ENCODE data around the gene DSCAM.
"Not testable (repeated sequence)": the region's sequence is repeated elsewhere in the genome, so short reads cannot be mapped to it uniquely, and the experiment has no call there.

DSCAM gene

DNA sequence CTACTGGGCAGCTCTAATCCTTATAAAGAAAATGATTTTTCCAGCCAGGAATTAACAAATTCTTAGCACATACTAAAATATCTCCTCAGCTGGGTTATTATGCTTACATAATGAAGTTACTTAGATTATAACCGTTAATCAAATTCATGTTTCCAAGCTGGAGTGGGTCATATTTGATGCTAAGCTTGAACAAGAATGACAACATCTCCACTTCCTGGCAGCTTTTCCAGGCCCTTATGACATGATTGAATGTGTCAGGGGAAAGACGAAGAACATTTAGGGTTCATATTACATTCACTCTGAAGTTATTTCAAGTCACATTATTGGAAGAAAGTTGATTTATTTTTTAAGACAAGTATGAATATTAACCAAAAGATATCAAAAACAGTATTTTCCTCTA lies 646.0 kb downstream of the DSCAM start:
- Histone ChIP-seq H3K4me3 (ENCODE audit: low read length) (no peak overlapping the region), H3K27me3 (ENCODE audit: insufficient read depth, low read length) (no peaks in the 10 kb centered on the region), H3K9me3 (ENCODE audit: insufficient read depth, low read depth, low read length) (no peaks in the 10 kb centered on the region), H3K9ac (ENCODE audit: low read depth, low read length) (no peak overlapping the region), H3K27ac (ENCODE audit: low read depth, low read length) (no peak overlapping the region), H3K4me1 (ENCODE audit: insufficient read depth, low read length) (no peaks in the 10 kb centered on the region; the same call in 1 of the 2 replicates), H3K36me3 (ENCODE audit: insufficient read depth, low read length) (no peaks in the 10 kb centered on the region)
- WGBS = 100% methylated on average over 1 of the region's 2 CpGs

- Histone ChIP-seq H3K27me3 (ENCODE audit: insufficient read depth, low read length) (no peaks in the 10 kb centered on the region), H3K9ac (ENCODE audit: low read depth, low read length) (no peak overlapping the region), H3K4me3 (ENCODE audit: low read length) (no peak overlapping the region), H3K27ac (ENCODE audit: low read depth, low read length) (no peak overlapping the region), H3K36me3 (ENCODE audit: insufficient read depth, low read length) (no peaks in the 10 kb centered on the region), H3K4me1 (ENCODE audit: insufficient read depth, low read length) (no peaks in the 10 kb centered on the region; the same call in 1 of the 2 replicates), H3K9me3 (ENCODE audit: insufficient read depth, low read depth, low read length) (no peaks in the 10 kb centered on the region)
- WGBS = 93% methylated on average over 1 of the region's 1 CpG
Observed at GRCh38 chr21:40200126-40200525, 646.8 kb downstream of the DSCAM start.

- Histone ChIP-seq H3K27me3 (ENCODE audit: insufficient read depth, low read length) (no peaks in the 10 kb centered on the region), H3K4me3 (ENCODE audit: low read length) (no peak overlapping the region), H3K4me1 (ENCODE audit: insufficient read depth, low read length) (no peaks in the 10 kb centered on the region), H3K36me3 (ENCODE audit: insufficient read depth, low read length) (no peaks in the 10 kb centered on the region), H3K27ac (ENCODE audit: low read depth, low read length) (no peak overlapping the region), H3K9me3 (ENCODE audit: insufficient read depth, low read depth, low read length) (0 out of 2 replicates have a peak, but pooled peaks cover 5% of the 10 kb centered on the region), H3K9ac (ENCODE audit: low read depth, low read length) (no peak overlapping the region)
- 88% methylated on average over 2 of the region's 4 CpGs for WGBS
Observed at GRCh38 chr21:40194185-40194980, 652.6 kb downstream of the DSCAM start.

- no peaks in the 10 kb centered on the region for H3K4me1 ChIP-seq (ENCODE audit: insufficient read depth, low read length)
- 88% methylated on average over 2 of the region's 3 CpGs for WGBS
- no peaks in the 10 kb centered on the region for H3K27me3 ChIP-seq (ENCODE audit: insufficient read depth, low read length)
- H3K4me3 ChIP-seq (ENCODE audit: low read length) = no peak overlapping the region
- H3K9ac ChIP-seq (ENCODE audit: low read depth, low read length) = no peak overlapping the region
- no peaks in the 10 kb centered on the region for H3K36me3 ChIP-seq (ENCODE audit: insufficient read depth, low read length)
- H3K9me3 ChIP-seq (ENCODE audit: insufficient read depth, low read depth, low read length) = 0 out of 2 replicates have a peak, but pooled peaks cover 5% of the 10 kb centered on the region
- no peak overlapping the region for H3K27ac ChIP-seq (ENCODE audit: low read depth, low read length)
Observed at GRCh38 chr21:40191616-40192015, 655.3 kb downstream of the DSCAM start.

GRCh38 chr21:40191196-40191595 lies 655.8 kb downstream of the DSCAM start:
- H3K9ac ChIP-seq (ENCODE audit: low read depth, low read length) = no peak overlapping the region
- no peak overlapping the region for H3K27ac ChIP-seq (ENCODE audit: low read depth, low read length)
- no peaks in the 10 kb centered on the region for H3K36me3 ChIP-seq (ENCODE audit: insufficient read depth, low read length)
- H3K27me3 ChIP-seq (ENCODE audit: insufficient read depth, low read length) = no peaks in the 10 kb centered on the region
- H3K4me1 ChIP-seq (ENCODE audit: insufficient read depth, low read length) = no peaks in the 10 kb centered on the region
- 0 out of 2 replicates have a peak, but pooled peaks cover 5% of the 10 kb centered on the region for H3K9me3 ChIP-seq (ENCODE audit: insufficient read depth, low read depth, low read length)
- WGBS = 65% methylated on average over 3 of the region's 3 CpGs
- H3K4me3 ChIP-seq (ENCODE audit: low read length) = no peak overlapping the region

DNA sequence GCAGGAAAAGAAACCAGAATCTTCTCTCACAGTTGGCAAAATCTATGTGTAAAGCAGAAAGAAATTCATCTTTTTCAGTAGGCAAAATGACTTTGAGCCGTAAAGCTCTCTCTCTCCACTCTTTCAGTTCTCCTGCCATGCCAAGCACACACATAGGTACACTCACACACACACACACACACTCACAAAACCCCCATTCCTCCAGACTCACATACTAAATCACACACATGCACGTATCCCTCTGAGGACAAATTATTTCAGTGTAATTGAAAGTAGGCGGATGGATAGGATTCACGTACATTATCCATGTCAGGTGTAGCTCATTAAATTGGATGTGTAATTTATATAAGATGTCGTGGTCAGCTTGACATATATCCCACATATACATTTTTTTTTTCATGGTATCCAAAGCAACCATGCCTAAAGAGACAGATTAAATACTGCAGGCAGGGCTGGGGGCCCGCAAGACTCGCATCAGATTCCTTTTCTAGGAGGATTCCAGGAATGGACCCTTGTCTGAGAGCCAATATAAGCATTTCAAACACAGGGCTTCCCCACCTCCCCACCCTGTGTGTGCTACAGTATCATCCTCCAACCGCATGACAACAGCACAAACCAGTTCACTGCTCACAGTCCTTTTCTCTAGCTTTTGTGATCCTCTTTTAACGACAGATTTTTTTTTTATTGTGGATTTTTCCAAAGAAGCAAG lies 658.9 kb downstream of the DSCAM start:
- WGBS = 96% methylated on average over 8 of the region's 9 CpGs
- Histone ChIP-seq H3K27ac (ENCODE audit: low read depth, low read length) (no peak overlapping the region), H3K27me3 (ENCODE audit: insufficient read depth, low read length) (no peaks in the 10 kb centered on the region), H3K4me1 (ENCODE audit: insufficient read depth, low read length) (no peaks in the 10 kb centered on the region), H3K4me3 (ENCODE audit: low read length) (no peak overlapping the region), H3K36me3 (ENCODE audit: insufficient read depth, low read length) (no peaks in the 10 kb centered on the region), H3K9me3 (ENCODE audit: insufficient read depth, low read depth, low read length) (0 out of 2 replicates have a peak, but pooled peaks cover 5% of the 10 kb centered on the region), H3K9ac (ENCODE audit: low read depth, low read length) (no peak overlapping the region)

DNA sequence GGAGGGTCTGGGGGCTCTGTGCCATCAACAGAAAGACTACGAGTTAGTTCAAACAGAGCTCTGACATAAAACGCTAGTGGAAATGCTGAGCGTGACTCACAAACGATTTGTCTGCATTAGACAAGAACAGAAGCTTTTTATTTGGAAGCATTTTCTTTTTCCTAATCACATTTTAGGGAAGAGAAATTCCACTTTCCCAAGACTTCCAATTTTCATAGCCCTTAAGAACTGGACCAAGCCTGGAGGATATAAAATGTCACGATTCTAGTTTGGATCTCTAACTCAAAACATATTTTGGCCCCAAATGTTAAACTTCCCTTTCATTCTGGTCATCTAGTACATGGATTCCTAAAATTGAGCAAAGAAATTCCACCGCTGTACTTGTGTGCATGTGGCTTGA lies 659.7 kb downstream of the DSCAM start:
- no peak overlapping the region for H3K9ac ChIP-seq (ENCODE audit: low read depth, low read length)
- H3K27ac ChIP-seq (ENCODE audit: low read depth, low read length) = no peak overlapping the region
- H3K4me1 ChIP-seq (ENCODE audit: insufficient read depth, low read length) = no peaks in the 10 kb centered on the region
- WGBS = 91% methylated on average over 6 of the region's 6 CpGs
- no peaks in the 10 kb centered on the region for H3K27me3 ChIP-seq (ENCODE audit: insufficient read depth, low read length)
- H3K4me3 ChIP-seq (ENCODE audit: low read length) = no peak overlapping the region
- no peaks in the 10 kb centered on the region for H3K36me3 ChIP-seq (ENCODE audit: insufficient read depth, low read length)
- peaks cover 5% of the 10 kb centered on the region for H3K9me3 ChIP-seq (ENCODE audit: insufficient read depth, low read depth, low read length)

DNA sequence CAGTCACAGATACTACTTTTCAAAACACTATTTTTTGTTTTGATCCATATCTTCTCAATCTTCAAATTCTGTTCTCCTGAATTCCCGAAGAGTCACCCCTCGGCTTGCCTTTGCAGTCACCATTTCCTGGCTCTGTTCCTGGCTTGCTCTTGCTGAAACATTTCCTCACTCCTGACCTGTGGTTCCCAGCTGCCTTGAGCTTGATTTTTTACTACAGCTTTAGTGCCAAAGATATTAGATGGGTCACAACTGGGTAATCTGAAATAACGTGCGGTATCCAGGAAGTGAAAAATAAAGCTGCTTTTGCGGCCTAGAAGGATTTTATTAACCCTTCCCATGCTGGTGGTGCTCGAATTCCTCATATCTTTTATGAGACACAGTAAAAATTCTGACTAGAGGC lies 660.9 kb downstream of the DSCAM start:
- Histone ChIP-seq H3K36me3 (ENCODE audit: insufficient read depth, low read length) (no peaks in the 10 kb centered on the region), H3K9me3 (ENCODE audit: insufficient read depth, low read depth, low read length) (peaks cover 13% of the 10 kb centered on the region), H3K27me3 (ENCODE audit: insufficient read depth, low read length) (no peaks in the 10 kb centered on the region), H3K4me3 (ENCODE audit: low read length) (no peak overlapping the region), H3K4me1 (ENCODE audit: insufficient read depth, low read length) (no peaks in the 10 kb centered on the region), H3K27ac (ENCODE audit: low read depth, low read length) (no peak overlapping the region), H3K9ac (ENCODE audit: low read depth, low read length) (no peak overlapping the region)
- 71% methylated on average over 6 of the region's 6 CpGs for WGBS

- H3K4me3 ChIP-seq (ENCODE audit: low read length) = no peak overlapping the region
- no peaks in the 10 kb centered on the region for H3K36me3 ChIP-seq (ENCODE audit: insufficient read depth, low read length)
- no peak overlapping the region for H3K27ac ChIP-seq (ENCODE audit: low read depth, low read length)
- peaks cover 13% of the 10 kb centered on the region for H3K9me3 ChIP-seq (ENCODE audit: insufficient read depth, low read depth, low read length)
- WGBS = 97% methylated on average over 8 of the region's 8 CpGs
- H3K9ac ChIP-seq (ENCODE audit: low read depth, low read length) = no peak overlapping the region
- H3K27me3 ChIP-seq (ENCODE audit: insufficient read depth, low read length) = no peaks in the 10 kb centered on the region
- no peaks in the 10 kb centered on the region for H3K4me1 ChIP-seq (ENCODE audit: insufficient read depth, low read length)
Observed at GRCh38 chr21:40185208-40185607, 661.8 kb downstream of the DSCAM start.

DNA sequence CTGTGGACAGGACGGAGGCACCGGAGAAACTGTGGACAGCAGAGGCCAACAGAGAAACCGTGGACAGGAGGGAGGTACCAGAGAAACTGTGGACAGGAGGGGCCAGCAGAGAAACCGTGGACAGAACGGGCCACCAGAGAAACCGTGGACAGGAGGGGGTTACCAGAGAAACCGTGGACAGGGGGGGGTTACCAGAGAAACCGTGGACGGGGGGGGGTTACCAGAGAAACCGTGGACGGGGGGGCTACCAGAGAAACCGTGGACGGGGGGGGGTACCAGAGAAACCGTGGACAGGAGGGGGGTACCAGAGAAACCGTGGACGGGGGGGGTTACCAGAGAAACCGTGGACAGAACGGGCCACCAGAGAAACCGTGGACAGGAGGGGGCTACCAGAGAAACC lies 664.5 kb downstream of the DSCAM start:
- not testable (repeated sequence) for H3K36me3 ChIP-seq (ENCODE audit: insufficient read depth, low read length); H3K4me1 ChIP-seq (ENCODE audit: insufficient read depth, low read length); H3K9ac ChIP-seq (ENCODE audit: low read depth, low read length); H3K27ac ChIP-seq (ENCODE audit: low read depth, low read length); H3K27me3 ChIP-seq (ENCODE audit: insufficient read depth, low read length); H3K4me3 ChIP-seq (ENCODE audit: low read length)
- 85% methylated on average over 13 of the region's 19 CpGs for WGBS
- peaks cover 11% of the 10 kb centered on the region for H3K9me3 ChIP-seq (ENCODE audit: insufficient read depth, low read depth, low read length)

DNA sequence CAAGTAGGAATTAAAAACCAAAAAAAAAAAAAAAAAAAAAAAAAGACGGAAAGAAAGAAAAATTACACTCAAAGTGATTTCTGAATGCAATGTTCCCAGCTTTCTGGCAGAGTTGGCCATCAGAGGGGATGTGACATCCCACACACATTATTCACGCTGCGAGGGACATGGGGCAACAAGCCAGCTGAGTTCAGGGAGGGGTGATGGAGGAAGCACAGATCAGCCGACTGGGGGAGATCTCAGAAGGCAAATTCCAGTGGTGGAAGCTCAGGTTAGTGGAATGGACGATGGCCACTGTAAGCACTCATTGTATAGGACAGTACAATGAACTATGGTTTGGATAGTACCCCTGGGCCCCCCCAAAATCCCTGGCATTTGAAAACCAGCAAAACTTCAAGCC lies 667.8 kb downstream of the DSCAM start:
- WGBS = 90% methylated on average over 4 of the region's 5 CpGs
- no peak overlapping the region for H3K4me3 ChIP-seq (ENCODE audit: low read length)
- peaks cover 11% of the 10 kb centered on the region for H3K9me3 ChIP-seq (ENCODE audit: insufficient read depth, low read depth, low read length)
- H3K4me1 ChIP-seq (ENCODE audit: insufficient read depth, low read length) = no peaks in the 10 kb centered on the region
- H3K9ac ChIP-seq (ENCODE audit: low read depth, low read length) = no peak overlapping the region
- no peaks in the 10 kb centered on the region for H3K36me3 ChIP-seq (ENCODE audit: insufficient read depth, low read length)
- no peaks in the 10 kb centered on the region for H3K27me3 ChIP-seq (ENCODE audit: insufficient read depth, low read length)
- H3K27ac ChIP-seq (ENCODE audit: low read depth, low read length) = no peak overlapping the region

Data from HUES64 (cell line).